Psoas muscle (tissue), 8 donors: ENCODE results near the gene IL5RA. TPM values are rescaled to one million over a fixed set of nuclear protein-coding genes. Genes with fewer than 3 reads are reported as not detected.
A peak's percentile ranks its signal among the peaks of the same experiment; 100 is the strongest.

ENCODE experiments used
- ATAC-seq, 4 donors: fragments of 200-7000 bp; cut with Tn5 transposase; one replicate each; pipeline ENCODE4 v1.9.1; 2020; ENCODE audit warnings: moderate library complexity in 3 of 4, mild to moderate bottlenecking in 2 of 4
- DNase-seq, 2 donors: peaks; one replicate each; pipeline ENCODE4 v3.0.0-alpha.2; 2020
- H3K27ac ChIP-seq: fragments of 200-600 bp; one replicate; pipeline ENCODE4 v1.8.0; 2022
- H3K27me3 ChIP-seq, 3 donors: fragments of 200-600 bp in 1 of 3; one replicate each; pipeline versions ENCODE4 v1.6.1 to v1.8.0; 2013 to 2022; ENCODE audit warnings: low read length in 2 of 3, mild to moderate bottlenecking in 2 of 3, moderate library complexity in 1 of 3; ENCODE audit not compliant: insufficient read depth in 3 of 3
- H3K36me3 ChIP-seq, 2 donors: fragments of 200-600 bp in 1 of 2; one replicate each; pipeline versions ENCODE4 v1.6.1 to v1.8.0; 2013 to 2022; ENCODE audit warnings: low read depth in 1 of 2, mild to moderate bottlenecking in 1 of 2, moderate library complexity in 1 of 2; ENCODE audit not compliant: insufficient read depth in 1 of 2
- H3K4me1 ChIP-seq: fragments of 200-600 bp; one replicate; pipeline ENCODE4 v1.8.0; 2022
- H3K4me3 ChIP-seq: fragments of 200-600 bp; one replicate; pipeline ENCODE4 v1.8.0; 2022; ENCODE audit warnings: mild to moderate bottlenecking
- H3K9me3 ChIP-seq: fragments of 200-600 bp; one replicate; pipeline ENCODE4 v1.8.0; 2022
- WGBS, 3 donors: extraction: QIAGEN DNeasy Blood & Tissue Kit; methylation state at CpG; one replicate each; pipeline versions ENCODE4 v1.1.6 to v1.1.7; 2013; 5-methylcytosine and 5-hydroxymethylcytosine counted together
- intact Hi-C, 2 donors: fragments of 100-400 bp; cut with DNase I; formaldehyde crosslinking; loops; one replicate each; pipeline versions ENCODE4 v1.11.0 to v1.14.2; 2022
- polyA plus RNA-seq, 3 donors: library from polyadenylated mRNA; stranded (reverse); fragments of 200-250 nt; gene quantifications; one replicate each; pipeline ENCODE4 v1.2.3, GENCODE V29; 2013
- total RNA-seq, 4 donors: library from RNA; stranded (reverse); fragmentation: NEBNext Ultra II Directional in 2 of 4; extraction: Animal tissue kit (Norgen Biotek cat#: 25700) in 2 of 4; gene quantifications; one replicate each; pipeline versions ENCODE4 v1.2.1 to v1.2.4, GENCODE V29; 2021 to 2023
- TF ChIP-seq, protein P1 (sequence below): fragments of 200-600 bp; IDR thresholded peaks from one replicate; pipeline ENCODE4 v1.8.0; 2022; ENCODE audit warnings: antibody characterized with exemption
- donor health status: healthy with polysubstance abuse.
- donor health status: DM: no; HTN: no; CAD: no; lungs with moderate emphysema.
- donor health status: Bipolar disorder and iron deficiency.
- donor health status: healthy.
- donor health status: DM: yes; HTN: yes; CAD: no.
- donor health status: DM: no; HTN: no; CAD: no.
- donor health status: DM: no; HTN: no; CAD: no.
- donor health status: DM: yes; HTN: yes; CAD: no.

Gene IL5RA
- total and polyA plus RNA-seq, 7 donors: 0.08 to 0.19 TPM; not detected in 5

DNA sequence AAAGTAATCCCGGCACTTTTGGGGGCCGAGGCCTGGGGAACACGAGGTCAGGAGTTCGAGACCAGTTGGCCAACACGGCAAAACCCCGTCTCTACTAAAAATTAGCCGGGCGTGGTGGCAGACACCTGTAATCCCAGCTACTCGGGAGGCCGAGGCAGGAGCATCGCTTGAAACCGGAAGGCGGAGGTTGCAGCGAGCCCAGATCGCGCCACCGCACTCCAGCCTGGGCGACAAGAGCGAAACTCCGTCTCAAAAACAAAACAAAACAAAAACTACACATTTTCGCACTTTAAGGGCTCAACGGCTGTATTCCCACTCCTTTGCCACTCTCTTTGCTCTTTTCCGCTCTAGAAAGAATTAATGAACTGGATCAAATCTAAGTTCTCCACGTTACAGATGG is 15.8 kb upstream of the IL5RA start:
- intact Hi-C loops: loop anchor here (5.0 kb wide), 1 partner anchor 51 kb away; the partner anchor contains the start of gene CRBN (in 2 of the 2)
- Histone ChIP-seq H3K36me3 (peaks cover 5 to 22% of the 10 kb centered on the region in 2 donors), H3K4me1 (peaks cover 8% of the 10 kb centered on the region), H3K27me3 (no peaks in the 10 kb centered on the region), H3K9me3 (no peaks in the 10 kb centered on the region), H3K27ac (peak overlapping the region; percentile 99), H3K4me3 (peak overlapping the region; percentile 100)
- WGBS, 3 donors: 84 to 86% (median 85%) methylated on average over 24 of the region's 24 CpGs
- DNase-seq (no peak), ATAC-seq (no peak)
- TF ChIP-seq, protein P1, sequence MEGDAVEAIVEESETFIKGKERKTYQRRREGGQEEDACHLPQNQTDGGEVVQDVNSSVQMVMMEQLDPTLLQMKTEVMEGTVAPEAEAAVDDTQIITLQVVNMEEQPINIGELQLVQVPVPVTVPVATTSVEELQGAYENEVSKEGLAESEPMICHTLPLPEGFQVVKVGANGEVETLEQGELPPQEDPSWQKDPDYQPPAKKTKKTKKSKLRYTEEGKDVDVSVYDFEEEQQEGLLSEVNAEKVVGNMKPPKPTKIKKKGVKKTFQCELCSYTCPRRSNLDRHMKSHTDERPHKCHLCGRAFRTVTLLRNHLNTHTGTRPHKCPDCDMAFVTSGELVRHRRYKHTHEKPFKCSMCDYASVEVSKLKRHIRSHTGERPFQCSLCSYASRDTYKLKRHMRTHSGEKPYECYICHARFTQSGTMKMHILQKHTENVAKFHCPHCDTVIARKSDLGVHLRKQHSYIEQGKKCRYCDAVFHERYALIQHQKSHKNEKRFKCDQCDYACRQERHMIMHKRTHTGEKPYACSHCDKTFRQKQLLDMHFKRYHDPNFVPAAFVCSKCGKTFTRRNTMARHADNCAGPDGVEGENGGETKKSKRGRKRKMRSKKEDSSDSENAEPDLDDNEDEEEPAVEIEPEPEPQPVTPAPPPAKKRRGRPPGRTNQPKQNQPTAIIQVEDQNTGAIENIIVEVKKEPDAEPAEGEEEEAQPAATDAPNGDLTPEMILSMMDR: no peak

DNA sequence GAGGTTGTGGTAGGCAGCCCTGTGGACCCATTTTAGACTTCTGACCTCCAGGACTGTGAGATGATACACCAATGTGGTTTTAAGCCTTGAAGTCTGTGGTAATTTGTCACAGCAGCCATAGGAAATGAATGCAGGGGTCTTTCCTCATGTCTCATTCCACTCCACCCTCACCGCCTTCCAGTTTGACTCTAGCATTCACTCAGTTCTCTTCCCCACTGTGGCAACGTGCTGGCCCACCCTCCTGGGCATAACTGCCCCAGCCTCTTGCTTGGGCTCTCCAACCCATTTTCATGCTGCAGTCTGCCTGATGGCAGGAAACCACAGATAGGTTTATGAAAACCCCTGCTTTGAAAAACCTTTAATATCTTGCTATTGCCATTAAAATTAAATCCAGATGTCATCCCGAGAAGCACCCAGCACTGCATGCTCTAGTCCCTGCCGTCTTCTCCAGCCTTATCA is 9.2 kb upstream of the IL5RA start:
- intact Hi-C loops: no loop called here
- no peak for ATAC-seq
- 66 to 75% (median 71%) methylated on average over 4 of the region's 4 CpGs for WGBS, 3 donors

GRCh38 chr3:3117651-3118050 is 7.5 kb upstream of the IL5RA start:
- H3K4me3 ChIP-seq: no peak overlapping the region
- H3K27me3 ChIP-seq: no peaks in the 10 kb centered on the region
- ATAC-seq (no peak), DNase-seq (no peak)
- no peaks in the 10 kb centered on the region for H3K9me3 ChIP-seq
- no peak overlapping the region for H3K27ac ChIP-seq
- H3K4me1 ChIP-seq: no peaks in the 10 kb centered on the region
- TF ChIP-seq, protein P1: no peak
- no peaks in the 10 kb centered on the region for H3K36me3 ChIP-seq
- intact Hi-C loops: no loop called here
- 75 to 88% (median 81%) methylated on average over 2 of the region's 2 CpGs for WGBS, 3 donors

More for the DNA sequence above, 9.2 kb upstream of the IL5RA start:
- TF ChIP-seq, protein P1: no peak
- H3K4me3 ChIP-seq: no peak overlapping the region
- H3K27ac ChIP-seq: no peak overlapping the region
- DNase-seq: no peak
- no peaks in the 10 kb centered on the region for H3K9me3 ChIP-seq
- no peaks in the 10 kb centered on the region for H3K27me3 ChIP-seq
- no peaks in the 10 kb centered on the region for H3K36me3 ChIP-seq
- no peaks in the 10 kb centered on the region for H3K4me1 ChIP-seq

DNA sequence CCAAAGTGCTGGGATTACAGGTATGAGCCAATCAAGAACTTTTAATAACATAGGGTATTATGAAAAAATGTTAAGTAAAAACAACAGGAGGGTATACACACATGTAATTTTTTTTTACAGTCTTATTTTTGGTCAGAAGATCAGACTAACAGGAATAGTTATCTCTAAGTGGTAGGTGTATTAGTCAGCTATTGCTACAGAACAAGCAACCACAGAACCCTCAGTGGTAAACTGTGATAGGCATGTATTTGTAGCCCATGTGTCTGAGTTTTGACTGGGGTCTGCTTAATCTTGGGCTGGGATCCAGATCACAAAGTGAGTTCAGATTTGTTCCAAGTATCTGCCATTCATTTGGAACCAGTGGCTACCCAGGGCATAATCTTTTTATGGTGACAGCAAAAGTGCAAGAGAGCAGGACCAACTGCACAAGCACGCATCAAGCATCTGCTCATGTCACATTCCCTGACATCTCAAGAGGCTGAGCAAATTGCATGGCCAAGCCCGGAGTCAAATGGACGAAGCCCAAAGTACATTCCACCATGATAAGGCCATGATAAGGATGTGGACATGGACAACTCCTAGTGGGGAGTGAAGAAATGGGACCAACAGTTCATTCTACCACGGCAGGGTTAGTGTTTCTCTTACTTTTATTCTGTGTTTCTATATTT is 3.0 kb upstream of the IL5RA start:
- WGBS, 3 donors: 72 to 82% (median 76%) methylated on average over 4 of the region's 4 CpGs
- no peak for ATAC-seq

More for the DNA sequence above, 3.0 kb upstream of the IL5RA start:
- Histone ChIP-seq H3K4me1 (no peaks in the 10 kb centered on the region), H3K27me3 (no peaks in the 10 kb centered on the region), H3K4me3 (no peak overlapping the region), H3K9me3 (no peaks in the 10 kb centered on the region), H3K36me3 (no peaks in the 10 kb centered on the region), H3K27ac (no peak overlapping the region)
- TF ChIP-seq, protein P1: no peak
- intact Hi-C loops: no loop called here
- DNase-seq: no peak
